OCI-LY3 (cell line): ENCODE data around the gene BEND5.

Source experiments
- CTCF ChIP-seq: fragments of 200-600, 300-600 bp; sonication (generic); IDR thresholded peaks from 2 replicates; pipeline ENCODE4 v1.5.1; 2014; ENCODE audit warnings: antibody characterized with exemption, low read length, low read depth
- EZH2phosphoT487 ChIP-seq: fragments of 200-600 bp; shearing (Covaris generic); IDR thresholded peaks from 2 replicates; pipeline ENCODE4 v1.6.1; 2018; ENCODE audit warnings: antibody characterized with exemption, mixed run types, low read depth

- TF ChIP-seq CTCF (no peak), EZH2phosphoT487 (no peak)
Observed at GRCh38 chr1:48761411-48761810, 15.3 kb downstream of the BEND5 start.
